HepG2 (cell line): ENCODE data around the gene TRMT1. TPM values are rescaled to one million over a fixed set of nuclear protein-coding genes. Genes with fewer than 3 reads are reported as not detected.

Experiments used
- ARNTL ChIP-seq: sonication (generic); formaldehyde crosslinking; IDR thresholded peaks from 2 replicates; pipeline ENCODE4 v1.4.0; 2020; ENCODE audit warnings: mild to moderate bottlenecking, missing genetic modification reagents
- CERS6 ChIP-seq: sonication (generic); formaldehyde crosslinking; IDR thresholded peaks from 2 replicates; pipeline ENCODE4 v1.5.0; 2020; ENCODE audit warnings: missing genetic modification reagents
- CHCHD3 ChIP-seq: sonication (generic); formaldehyde crosslinking; IDR thresholded peaks from 2 replicates; pipeline ENCODE4 v1.8.0; 2022; ENCODE audit warnings: mild to moderate bottlenecking, missing genetic modification reagents, moderate library complexity
- CSRNP1 ChIP-seq: sonication (generic); formaldehyde crosslinking; IDR thresholded peaks from 2 replicates; pipeline ENCODE4 v1.8.1; 2023; ENCODE audit warnings: mild to moderate bottlenecking, missing genetic modification reagents
- ELF1 ChIP-seq: sonication (generic); formaldehyde crosslinking; IDR thresholded peaks from 2 replicates; pipeline ENCODE4 v1.4.0; 2020; ENCODE audit warnings: missing genetic modification reagents
- ELF3 ChIP-seq: IDR thresholded peaks from 2 replicates; pipeline ENCODE4 v1.6.1; 2016; ENCODE audit warnings: missing genetic modification reagents, missing compliant biosample characterization
- HOXA7 ChIP-seq: sonication (generic); formaldehyde crosslinking; IDR thresholded peaks from 2 replicates; pipeline ENCODE4 v1.8.1; 2022; ENCODE audit warnings: mild to moderate bottlenecking, missing genetic modification reagents, moderate library complexity
- MED1 ChIP-seq: sonication (generic); formaldehyde crosslinking; IDR thresholded peaks from 2 replicates; pipeline ENCODE4 v1.4.0; 2020; ENCODE audit warnings: missing genetic modification reagents
- NR2F2 ChIP-seq: IDR thresholded peaks from 2 replicates; pipeline ENCODE4 v1.6.1; 2012; ENCODE audit warnings: low read depth, inconsistent platforms, borderline replicate concordance
- PHF21A ChIP-seq: sonication (generic); formaldehyde crosslinking; IDR thresholded peaks from 2 replicates; pipeline ENCODE4 v1.5.0; 2020; ENCODE audit warnings: mild to moderate bottlenecking, missing genetic modification reagents
- POLR2A ChIP-seq, 2 experiments: IDR thresholded peaks; 2 replicates each; pipeline ENCODE4 v1.6.1; 2011; ENCODE audit warnings: low read depth in 2 of 2, low read length in 2 of 2, mild to moderate bottlenecking in 1 of 2, moderate library complexity in 1 of 2; ENCODE audit not compliant: insufficient read depth in 1 of 2
- PTBP1 ChIP-seq: fragments of 200-400 bp; formaldehyde crosslinking; IDR thresholded peaks from 2 replicates; pipeline ENCODE4 v1.6.1; 2018; ENCODE audit warnings: low read length, low read depth; ENCODE audit not compliant: poor library complexity, severe bottlenecking
- RAD21 ChIP-seq: fragments of 450-650 bp; formaldehyde crosslinking; IDR thresholded peaks from 2 replicates; pipeline ENCODE4 v1.5.0; 2020; ENCODE audit warnings: mild to moderate bottlenecking
- RFX5 ChIP-seq: IDR thresholded peaks from 2 replicates; pipeline ENCODE4 v1.6.1; 2011; ENCODE audit warnings: low read depth, low read length, improper control_type of control experiment
- SATB2 ChIP-seq: sonication (generic); formaldehyde crosslinking; IDR thresholded peaks from 2 replicates; pipeline ENCODE4 v1.5.0; 2020; ENCODE audit warnings: missing genetic modification reagents
- SKI ChIP-seq: fragments of 450-650 bp; IDR thresholded peaks from one replicate; pipeline ENCODE4 v1.6.1; 2018; ENCODE audit warnings: mild to moderate bottlenecking; ENCODE audit not compliant: partially characterized antibody
- SNAPC2 ChIP-seq: sonication (generic); formaldehyde crosslinking; IDR thresholded peaks from 2 replicates; pipeline ENCODE4 v1.8.1; 2022; ENCODE audit warnings: mild to moderate bottlenecking, missing genetic modification reagents
- SOX6 ChIP-seq, 2 experiments: fragments of 450-650 bp in 1 of 2; sonication (generic) in 1 of 2; formaldehyde crosslinking in 1 of 2; IDR thresholded peaks; 2 replicates each; pipeline versions ENCODE4 v1.4.0 to v1.6.1; 2017 to 2020; ENCODE audit warnings: antibody characterized with exemption in 1 of 2, mild to moderate bottlenecking in 1 of 2, missing genetic modification reagents in 1 of 2
- ZBTB7A ChIP-seq: sonication (generic); formaldehyde crosslinking; IDR thresholded peaks from 2 replicates; pipeline ENCODE4 v1.8.0; 2022; ENCODE audit warnings: mild to moderate bottlenecking, missing genetic modification reagents
- ZC3H13 ChIP-seq: sonication (generic); formaldehyde crosslinking; IDR thresholded peaks from 2 replicates; pipeline ENCODE4 v1.8.1; 2023; ENCODE audit warnings: mild to moderate bottlenecking, missing genetic modification reagents, moderate library complexity
- ZNF160 ChIP-seq: sonication (generic); formaldehyde crosslinking; IDR thresholded peaks from 2 replicates; pipeline ENCODE4 v1.8.0; 2022; ENCODE audit warnings: mild to moderate bottlenecking, inconsistent platforms, missing genetic modification reagents
- ZNF780A ChIP-seq: sonication (generic); formaldehyde crosslinking; IDR thresholded peaks from 2 replicates; pipeline ENCODE4 v1.8.0; 2022; ENCODE audit warnings: mild to moderate bottlenecking, missing genetic modification reagents, moderate library complexity
- polyA plus RNA-seq, 8 experiments: library from polyadenylated mRNA; depleted of rRNA in 3 of 8; stranded (reverse) in 7 of 8; unstranded in 1 of 8; fragments of >200 nt; fragmentation: Illumina TruSeq in 4 of 8; extraction: Trizol in 4 of 8; gene quantifications; 2 replicates each; pipeline versions ENCODE4 v1.2.1 to v1.2.3, GENCODE V29; 2011 to 2016; ENCODE audit warnings: low read depth in 4 of 8, missing spikeins in 1 of 8, mixed read lengths in 1 of 8; ENCODE audit not compliant: insufficient read depth in 1 of 8
- total RNA-seq, 5 experiments: library from RNA; depleted of rRNA; stranded (reverse); fragments of >200 nt; fragmentation: Illumina TruSeq; extraction: Trizol; gene quantifications; 2 replicates each; pipeline ENCODE4 v1.2.3, GENCODE V29; 2016; ENCODE audit warnings: low read depth in 1 of 5
- TF ChIP-seq, protein P1 (sequence below), 2 experiments: fragments of 450-650 bp in 1 of 2; sonication (generic) in 1 of 2; formaldehyde crosslinking; IDR thresholded peaks; 2 replicates each; pipeline versions ENCODE4 v1.5.0 to v1.8.0; 2020 to 2022; ENCODE audit warnings: mild to moderate bottlenecking in 1 of 2, missing genetic modification reagents in 1 of 2
- TF ChIP-seq, protein P2 (sequence below): sonication (generic); formaldehyde crosslinking; IDR thresholded peaks from 2 replicates; pipeline ENCODE4 v1.4.0; 2020; ENCODE audit warnings: missing genetic modification reagents, borderline replicate concordance
- TF ChIP-seq, protein P3 (sequence below): sonication (generic); formaldehyde crosslinking; IDR thresholded peaks from 2 replicates; pipeline ENCODE4 v1.4.0; 2020; ENCODE audit warnings: missing genetic modification reagents

The TRMT1 gene
- total and polyA plus RNA-seq, 2 of the 13 experiments (the other 11 are each of a cell fraction or from before 2014, with no cell fraction given): 35.5 to 44.1 TPM

- peak; percentile 82 for TF ChIP-seq ELF3 (CRISPR knock-in tag)
- peak; percentile 73; the same call in 1 of the 2 replicates for TF ChIP-seq CSRNP1 (CRISPR knock-in tag)
- TF ChIP-seq, protein P1, sequence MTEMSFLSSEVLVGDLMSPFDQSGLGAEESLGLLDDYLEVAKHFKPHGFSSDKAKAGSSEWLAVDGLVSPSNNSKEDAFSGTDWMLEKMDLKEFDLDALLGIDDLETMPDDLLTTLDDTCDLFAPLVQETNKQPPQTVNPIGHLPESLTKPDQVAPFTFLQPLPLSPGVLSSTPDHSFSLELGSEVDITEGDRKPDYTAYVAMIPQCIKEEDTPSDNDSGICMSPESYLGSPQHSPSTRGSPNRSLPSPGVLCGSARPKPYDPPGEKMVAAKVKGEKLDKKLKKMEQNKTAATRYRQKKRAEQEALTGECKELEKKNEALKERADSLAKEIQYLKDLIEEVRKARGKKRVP (CRISPR knock-in tag; IDR thresholded peaks at IDR 0.05): peak in 1 of 2 experiments; percentile 59; a peak in 1 of 4 replicates
- TF ChIP-seq ZBTB7A (CRISPR knock-in tag): peak; percentile 77
- TF ChIP-seq SKI: peak; percentile 94
- TF ChIP-seq SOX6 (IDR thresholded peaks at IDR 0.05): no peak
- peak; percentile 68 for TF ChIP-seq SOX6 (CRISPR knock-in tag; IDR thresholded peaks at IDR 0.05)
- TF ChIP-seq SNAPC2 (CRISPR knock-in tag): peak; percentile 79; the same call in 1 of the 2 replicates
- no peak for TF ChIP-seq SATB2
- no peak for TF ChIP-seq HOXA7 (CRISPR knock-in tag)
- no peak for TF ChIP-seq RFX5
- TF ChIP-seq CERS6: no peak
- TF ChIP-seq ELF1 (CRISPR knock-in tag): peak; percentile 96
- TF ChIP-seq PTBP1: peak; percentile 68
- peak; percentile 62 to 64 for TF ChIP-seq POLR2A (IDR thresholded peaks at IDR 0.05; ENCODE audit: insufficient read depth in 1 of 2, low read depth in 2 of 2, low read length in 2 of 2)
- TF ChIP-seq ZC3H13 (CRISPR knock-in tag): no peak
- peak; percentile 84 for TF ChIP-seq PHF21A
- TF ChIP-seq, protein P2, sequence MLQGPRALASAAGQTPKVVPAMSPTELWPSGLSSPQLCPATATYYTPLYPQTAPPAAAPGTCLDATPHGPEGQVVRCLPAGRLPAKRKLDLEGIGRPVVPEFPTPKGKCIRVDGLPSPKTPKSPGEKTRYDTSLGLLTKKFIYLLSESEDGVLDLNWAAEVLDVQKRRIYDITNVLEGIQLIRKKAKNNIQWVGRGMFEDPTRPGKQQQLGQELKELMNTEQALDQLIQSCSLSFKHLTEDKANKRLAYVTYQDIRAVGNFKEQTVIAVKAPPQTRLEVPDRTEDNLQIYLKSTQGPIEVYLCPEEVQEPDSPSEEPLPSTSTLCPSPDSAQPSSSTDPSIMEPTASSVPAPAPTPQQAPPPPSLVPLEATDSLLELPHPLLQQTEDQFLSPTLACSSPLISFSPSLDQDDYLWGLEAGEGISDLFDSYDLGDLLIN (CRISPR knock-in tag): no peak
- peak; percentile 64 for TF ChIP-seq RAD21
- peak; percentile 89 for TF ChIP-seq MED1 (CRISPR knock-in tag)
- TF ChIP-seq ZNF160 (CRISPR knock-in tag): peak; percentile 22; the same call in 1 of the 2 replicates
- TF ChIP-seq, protein P3, sequence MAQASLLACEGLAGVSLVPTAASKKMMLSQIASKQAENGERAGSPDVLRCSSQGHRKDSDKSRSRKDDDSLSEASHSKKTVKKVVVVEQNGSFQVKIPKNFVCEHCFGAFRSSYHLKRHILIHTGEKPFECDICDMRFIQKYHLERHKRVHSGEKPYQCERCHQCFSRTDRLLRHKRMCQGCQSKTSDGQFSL (CRISPR knock-in tag): 0 out of 2 replicates have a peak, but pooled peaks have one; percentile 36
- peak; percentile 51; the same call in 1 of the 2 replicates for TF ChIP-seq NR2F2
- 0 out of 2 replicates have a peak, but pooled peaks have one; percentile 22 for TF ChIP-seq ZNF780A
- TF ChIP-seq ARNTL (CRISPR knock-in tag): peak; percentile 66; the same call in 1 of the 2 replicates
- TF ChIP-seq CHCHD3 (CRISPR knock-in tag): no peak
These were observed 33.8 kb upstream of the TRMT1 start, which contains the start of the genes IER2 and STX10 (continued) for GRCh38 chr19:13150187-13150930.
